PFSK-1 (cell line): ENCODE data around the gene B3GALT6.

ENCODE experiments used
- FOXP2 ChIP-seq: optimal IDR thresholded peaks from 2 replicates; pipeline ENCODE3; 2011; ENCODE audit warnings: borderline replicate concordance, control low read depth, inconsistent platforms; ENCODE audit not compliant: insufficient read depth; ENCODE audit errors: extremely low read length, extremely low read depth
- POLR2AphosphoS5 ChIP-seq: IDR thresholded peaks from 2 replicates; pipeline ENCODE4 v1.6.1; 2012; ENCODE audit warnings: low read depth, mild to moderate bottlenecking, control low read depth, low read length, moderate library complexity
- REST ChIP-seq, 2 experiments: IDR thresholded peaks; 2 replicates each; pipeline versions ENCODE4 v1.6.1 to v1.8.0; 2011 to 2012; ENCODE audit warnings: low read depth in 2 of 2, low read length in 2 of 2, control low read depth in 1 of 2, inconsistent platforms in 1 of 2, mild to moderate bottlenecking in 1 of 2, moderate library complexity in 1 of 2; ENCODE audit not compliant: insufficient read depth in 1 of 2
- SIN3A ChIP-seq: IDR thresholded peaks from 2 replicates; pipeline ENCODE4 v1.6.1; 2012; ENCODE audit warnings: mild to moderate bottlenecking, low read length, moderate library complexity, borderline replicate concordance; ENCODE audit not compliant: insufficient read depth
- TAF1 ChIP-seq: IDR thresholded peaks from 2 replicates; pipeline ENCODE4 v1.6.1; 2012; ENCODE audit warnings: low read length, control low read depth, borderline replicate concordance; ENCODE audit not compliant: insufficient read depth

B3GALT6 gene

DNA sequence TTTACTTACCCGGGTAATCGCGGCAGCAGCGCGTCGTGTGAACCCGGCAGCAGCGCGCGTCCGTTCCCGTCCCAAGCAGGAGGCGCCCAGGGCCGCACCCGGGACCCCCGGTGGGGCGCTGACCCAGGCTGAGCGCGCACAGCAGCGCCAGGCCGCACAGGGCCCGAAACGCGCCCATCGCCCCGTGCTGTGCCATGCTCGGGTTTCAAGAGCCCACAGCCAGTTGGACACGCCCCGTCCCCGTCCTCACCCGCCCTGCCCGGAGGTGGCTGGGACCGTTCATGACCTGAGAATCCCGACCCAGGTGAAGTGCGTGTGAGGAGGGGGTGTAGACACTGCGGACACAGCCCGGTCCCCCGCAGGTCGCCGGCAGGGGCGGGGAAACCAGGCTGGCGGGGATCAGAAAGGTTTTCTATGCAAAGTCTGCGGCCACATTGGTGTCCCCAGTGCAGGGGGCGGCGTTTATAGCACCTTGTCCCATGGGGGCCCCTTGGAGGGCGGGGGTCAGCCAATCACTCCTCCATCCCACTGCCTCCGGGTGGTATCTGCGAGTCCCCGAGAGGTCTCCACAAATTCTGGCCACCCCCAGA, 25.6 kb upstream of the B3GALT6 start, which contains the start of gene TNFRSF18:
TNFRSF18 (minus strand) TSS at position 217 of the 590 bp plus-strand sequence; CDS start at position 196, 21 bp downstream.
- TF ChIP-seq TAF1 = no peak
- TF ChIP-seq FOXP2 = no peak
- TF ChIP-seq POLR2AphosphoS5 = no peak
- TF ChIP-seq REST (IDR thresholded peaks at IDR 0.05; ENCODE audit: insufficient read depth in 1 of 2, low read depth in 2 of 2, low read length in 2 of 2) = no peak
- no peak for TF ChIP-seq SIN3A

DNA sequence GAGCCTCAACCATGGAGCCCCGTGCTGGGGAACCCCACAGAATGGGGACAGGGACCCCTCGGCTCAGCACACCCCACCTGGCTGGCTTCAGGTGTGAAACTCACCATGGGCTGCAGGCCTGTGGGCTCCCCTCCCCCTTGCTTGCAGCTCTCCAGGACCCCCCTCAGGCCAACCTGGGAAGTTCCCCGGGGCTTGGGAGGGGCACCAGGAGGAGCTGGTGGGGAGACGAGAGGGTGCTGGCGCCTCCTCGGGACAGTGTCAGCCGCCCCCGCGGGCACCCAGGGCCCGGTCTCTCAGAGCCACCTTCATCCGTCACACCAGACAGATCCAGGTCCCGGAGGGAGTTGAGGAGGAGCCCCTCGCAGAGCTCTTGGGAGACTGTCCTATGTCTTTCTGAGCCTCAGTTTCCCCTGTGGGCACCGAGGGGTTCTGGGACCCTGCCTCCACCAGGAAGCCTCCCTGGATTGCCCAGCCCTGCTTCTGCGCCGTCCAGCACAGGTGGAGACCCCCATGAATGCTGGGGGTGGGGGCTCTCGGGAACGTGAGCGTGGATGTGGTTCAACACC, 25.0 kb upstream of the B3GALT6 start:
- TF ChIP-seq SIN3A (no peak), POLR2AphosphoS5 (no peak), FOXP2 (no peak), TAF1 (no peak), REST (IDR thresholded peaks at IDR 0.05; ENCODE audit: insufficient read depth in 1 of 2, low read depth in 2 of 2, low read length in 2 of 2) (no peak)

GRCh38 chr1:1207571-1207892, 24.5 kb upstream of the B3GALT6 start:
- TF ChIP-seq REST (IDR thresholded peaks at IDR 0.05; ENCODE audit: insufficient read depth in 1 of 2, low read depth in 2 of 2, low read length in 2 of 2) (no peak), FOXP2 (no peak), SIN3A (no peak), TAF1 (no peak), POLR2AphosphoS5 (no peak)

DNA sequence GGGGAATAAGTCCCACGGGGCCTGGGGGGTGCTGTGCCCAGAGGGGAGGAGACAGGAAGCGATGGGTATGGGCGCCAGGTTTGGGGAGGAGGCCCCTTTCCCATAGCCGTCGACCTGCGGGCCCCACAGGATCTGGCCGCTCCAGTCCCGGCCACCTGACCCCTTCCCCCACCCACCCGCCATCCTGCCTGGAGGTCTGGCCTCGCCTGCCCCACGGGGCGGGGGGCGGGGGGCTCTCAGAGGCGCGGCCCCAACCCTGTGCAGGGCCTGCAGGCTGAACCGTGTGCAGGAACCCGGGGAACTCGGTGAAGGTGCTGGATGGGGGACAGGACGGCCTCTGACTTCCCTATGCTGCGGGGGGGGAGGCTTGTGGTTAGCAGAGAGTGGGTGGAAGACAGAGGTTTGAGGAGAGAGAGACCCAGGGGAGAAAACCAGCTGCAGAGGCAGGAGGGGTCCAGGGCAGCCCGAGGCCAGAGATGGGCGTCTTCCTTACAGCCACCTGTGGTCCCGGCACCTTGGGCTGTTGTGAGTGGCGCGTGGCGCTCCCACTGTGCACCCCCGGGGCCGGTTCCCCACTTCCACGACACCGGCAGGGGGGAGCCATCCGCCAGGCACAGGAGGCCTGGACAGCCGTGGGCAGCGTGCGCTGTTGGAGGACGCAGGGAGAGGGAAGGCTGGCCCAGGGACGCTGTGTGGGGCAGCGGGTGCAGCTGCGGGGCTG, 23.2 kb upstream of the B3GALT6 start:
- TF ChIP-seq REST (IDR thresholded peaks at IDR 0.05; ENCODE audit: insufficient read depth in 1 of 2, low read depth in 2 of 2, low read length in 2 of 2) (no peak), SIN3A (no peak), TAF1 (no peak), POLR2AphosphoS5 (no peak), FOXP2 (no peak)
